PC-3 (cell line): ENCODE results near the gene NPAS1.

ENCODE experiments used
- CTCF ChIP-seq: fragments of 300-600 bp; sonication (generic); conservative IDR thresholded peaks from 2 replicates; pipeline ENCODE4 v1.5.1; 2017; ENCODE audit warnings: antibody characterized with exemption, low read depth, mild to moderate bottlenecking, low read length
- EZH2 ChIP-seq: fragments of 300-600 bp; sonication (generic); IDR thresholded peaks from one replicate; pipeline ENCODE4 v1.6.1; 2017; ENCODE audit warnings: antibody characterized with exemption, mild to moderate bottlenecking, low read length; ENCODE audit not compliant: unreplicated experiment

GRCh38 chr19:47072323-47072722, 52.7 kb downstream of the NPAS1 start:
- no peak for TF ChIP-seq CTCF
- no peak for TF ChIP-seq EZH2
